ENCODE results near the gene ZNF189. TPM values are rescaled to one million over a fixed set of nuclear protein-coding genes. Genes with fewer than 3 reads are reported as not detected.

Gene ZNF189
- total RNA-seq (10 to 100 TPM; 16.9 to 34.6 (median 19.3) TPM), polyA plus RNA-seq (10 to 100 TPM in 1 of 2 donors, 1 to 10 TPM in 1; 10.0 to 19.3 TPM)
- long read RNA-seq, donor 1, partial matches to known transcripts = 4 of 6 reads
- long read RNA-seq, donor 1, other reads (novel, unspliced or antisense) = 0 of 6 reads
- long read RNA-seq, donor 2, transcript ZNF189-203 (3 exons, 3,134 nt) = major isoform, 6 of 15 reads
- long read RNA-seq, donor 2, partial matches to known transcripts = 0 of 15 reads
- long read RNA-seq, donor 2, other reads (novel, unspliced or antisense) = 4 of 15 reads
- long read RNA-seq, donor 3, partial matches to known transcripts = 0 of 1 reads
- long read RNA-seq, donor 3, other reads (novel, unspliced or antisense) = 0 of 1 reads

GRCh38 chr9:101398068-101398929, at the start of gene ZNF189, which contains the start of gene MRPL50:
ZNF189 (plus strand) TSS chr9:101398851; CDS start chr9:101399157, 306 bp downstream.
MRPL50 (minus strand) TSS chr9:101398618; CDS start chr9:101398592, 26 bp downstream.
- WGBS, 4 donors = 0 to 1% (median 0%) methylated on average over 41 to 44 of the region's 44 CpGs
- H3K4me3 ChIP-seq = peak within 1 kb of the TSS; percentile 37 to 86 (median 77)
- intact Hi-C loops (cut with DNase I) = loop anchor here in 7 of 10 donors (2.0 to 10.0 kb wide), 7 partner anchors 47 to 1303 kb away; partner anchors contain the start of genes RNF20 (in 4 of the 7), ERP44 (in 1 of the 7) and INVS (in 1 of the 7)
- H3K4me1 ChIP-seq = peaks cover 10 to 57% (median 34%) of the 10 kb centered on the region in 12 donors
- no peaks in the 10 kb centered on the region for H3K27me3 ChIP-seq
- peak within 1 kb of the TSS; percentile 82 to 95 (median 91) for H3K27ac ChIP-seq
- TF ChIP-seq POLR2A (IDR thresholded peaks at IDR 0.05) (peak in 1 of 2 donors; percentile 82), CTCF (IDR thresholded peaks at IDR 0.05) (no peak)
- DNase-seq = peak; percentile 97 to 99 (median 99)
- ATAC-seq = peak; percentile 96 to 99 (median 98)
- peaks cover 0 to 29% (median 3%) of the 10 kb centered on the region in 12 donors for H3K9me3 ChIP-seq
- H3K36me3 ChIP-seq = peaks cover 3 to 43% (median 33%) of the 10 kb centered on the region in 9 donors

GRCh38 chr9:101350285-101350684, 48.4 kb upstream of the ZNF189 start:
- intact Hi-C loops (cut with DNase I) = no loop called here
- Histone ChIP-seq H3K9me3 (no peaks in the 10 kb centered on the region), H3K36me3 (no peaks in the 10 kb centered on the region), H3K4me3 (no peak overlapping the region), H3K27me3 (peaks cover 0 to 4% (median 0%) of the 10 kb centered on the region in 9 donors), H3K4me1 (no peaks in the 10 kb centered on the region), H3K27ac (no peak overlapping the region)
- 74 to 85% (median 79%) methylated on average over 1 of the region's 1 CpG for WGBS, 4 donors
- no peak for TF ChIP-seq CTCF (IDR thresholded peaks at IDR 0.05)
- TF ChIP-seq POLR2A (IDR thresholded peaks at IDR 0.05) = no peak
- DNase-seq = no peak
- ATAC-seq = no peak

- H3K4me1 ChIP-seq = no peaks in the 10 kb centered on the region
- WGBS, 4 donors = 74 to 82% (median 77%) methylated on average over 6 of the region's 6 CpGs
- H3K36me3 ChIP-seq = no peaks in the 10 kb centered on the region
- intact Hi-C loops (cut with DNase I) = no loop called here
- no peaks in the 10 kb centered on the region for H3K9me3 ChIP-seq
- DNase-seq = no peak
- ATAC-seq = no peak
- H3K4me3 ChIP-seq = no peak overlapping the region
- H3K27me3 ChIP-seq = peaks cover 0 to 4% (median 0%) of the 10 kb centered on the region in 9 donors
- TF ChIP-seq POLR2A (IDR thresholded peaks at IDR 0.05) (no peak), CTCF (IDR thresholded peaks at IDR 0.05) (no peak)
- H3K27ac ChIP-seq = no peak overlapping the region
Measured at GRCh38 chr9:101352892-101353463, 45.7 kb upstream of the ZNF189 start.

Measured in heart left ventricle (tissue), 16 donors.